DMS53 (cell line): ENCODE data around the gene SOX6.

ENCODE experiments used
- DNase-seq: peaks from one replicate; lab custom pipeline; 2025; lab: John Stamatoyannopoulos, UW

SOX6 gene

GRCh38 chr11:16000065-16000464 lies 356.3 kb downstream of the SOX6 start:
- DNase-seq: no peak

GRCh38 chr11:15993345-15993744 lies 363.0 kb downstream of the SOX6 start:
- DNase-seq: no peak

- no peak for DNase-seq
Measured at GRCh38 chr11:15991215-15991614, 365.1 kb downstream of the SOX6 start.

GRCh38 chr11:15989685-15990084 lies 366.7 kb downstream of the SOX6 start:
- DNase-seq: no peak

- DNase-seq: peak; percentile 19
Measured at GRCh38 chr11:15988693-15989231, 367.6 kb downstream of the SOX6 start.

- no peak for DNase-seq
Measured at GRCh38 chr11:15988016-15988550, 368.3 kb downstream of the SOX6 start.

- peak; percentile 49 for DNase-seq
Measured at GRCh38 chr11:15987046-15987445, 369.3 kb downstream of the SOX6 start.

GRCh38 chr11:15985860-15986139 lies 370.5 kb downstream of the SOX6 start:
- no peak for DNase-seq

GRCh38 chr11:15985127-15985859 lies 371.1 kb downstream of the SOX6 start:
- DNase-seq: no peak

GRCh38 chr11:15981292-15981691 lies 375.1 kb downstream of the SOX6 start:
- no peak for DNase-seq

- DNase-seq: no peak
Measured at GRCh38 chr11:15977116-15977515, 379.2 kb downstream of the SOX6 start.

- DNase-seq: no peak
Measured at GRCh38 chr11:15976433-15977045, 379.8 kb downstream of the SOX6 start.

GRCh38 chr11:15975742-15976141 lies 380.6 kb downstream of the SOX6 start:
- no peak for DNase-seq

- DNase-seq: peak; percentile 91
Measured at GRCh38 chr11:15972838-15973237, 383.5 kb downstream of the SOX6 start.

- no peak for DNase-seq
Measured at GRCh38 chr11:15971215-15971546, 385.2 kb downstream of the SOX6 start.

GRCh38 chr11:15970506-15971214 lies 385.7 kb downstream of the SOX6 start:
- no peak for DNase-seq

GRCh38 chr11:15969701-15970329 lies 386.5 kb downstream of the SOX6 start:
- DNase-seq: peak; percentile 21

- DNase-seq: peak; percentile 91
Measured at GRCh38 chr11:15969281-15969680, 387.1 kb downstream of the SOX6 start.

- peak; percentile 62 for DNase-seq
Measured at GRCh38 chr11:15968461-15969130, 387.8 kb downstream of the SOX6 start.

GRCh38 chr11:15967966-15968365 lies 388.4 kb downstream of the SOX6 start:
- DNase-seq: peak; percentile 54

GRCh38 chr11:15967166-15967565 lies 389.2 kb downstream of the SOX6 start:
- DNase-seq: peak; percentile 91
